Activated CD8-positive, alpha-beta memory T cell treated with anti-CD3 and anti-CD28 coated beads, Interleukin-2, amount 50 U/mL, for 48 hours (primary cell): Measurements from ENCODE around the gene TAS2R30.

ENCODE experiments used
- DNase-seq: peaks from one replicate; pipeline ENCODE4 v3.0.0-alpha.2; 2020

Gene TAS2R30, protein sequence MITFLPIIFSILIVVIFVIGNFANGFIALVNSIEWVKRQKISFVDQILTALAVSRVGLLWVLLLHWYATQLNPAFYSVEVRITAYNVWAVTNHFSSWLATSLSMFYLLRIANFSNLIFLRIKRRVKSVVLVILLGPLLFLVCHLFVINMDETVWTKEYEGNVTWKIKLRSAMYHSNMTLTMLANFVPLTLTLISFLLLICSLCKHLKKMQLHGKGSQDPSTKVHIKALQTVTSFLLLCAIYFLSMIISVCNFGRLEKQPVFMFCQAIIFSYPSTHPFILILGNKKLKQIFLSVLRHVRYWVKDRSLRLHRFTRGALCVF

DNA sequence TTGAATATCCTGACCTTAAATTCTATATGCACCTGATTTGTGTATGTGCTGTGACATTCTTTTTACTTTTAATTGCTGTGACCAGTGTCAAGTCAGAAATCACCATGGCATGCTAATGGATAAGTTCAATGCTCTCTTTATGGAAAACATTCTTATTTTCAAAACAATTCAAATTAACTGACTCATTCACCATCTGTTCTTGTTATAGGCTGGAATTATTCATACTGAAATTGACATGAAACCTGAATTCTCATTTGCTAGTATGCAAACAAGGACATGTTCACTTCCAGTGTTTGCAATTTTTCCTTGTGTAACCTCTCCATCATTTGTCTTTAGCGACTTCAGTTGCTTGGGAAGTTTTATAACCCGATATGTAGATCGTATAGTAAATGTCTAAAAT is at the start of gene TAS2R30:
Gene TAS2R30 (minus strand): TSS at position 340 of the 400 bp plus-strand sequence. CDS start 400 bp downstream, outside the sequence.
- no peak for DNase-seq

DNA sequence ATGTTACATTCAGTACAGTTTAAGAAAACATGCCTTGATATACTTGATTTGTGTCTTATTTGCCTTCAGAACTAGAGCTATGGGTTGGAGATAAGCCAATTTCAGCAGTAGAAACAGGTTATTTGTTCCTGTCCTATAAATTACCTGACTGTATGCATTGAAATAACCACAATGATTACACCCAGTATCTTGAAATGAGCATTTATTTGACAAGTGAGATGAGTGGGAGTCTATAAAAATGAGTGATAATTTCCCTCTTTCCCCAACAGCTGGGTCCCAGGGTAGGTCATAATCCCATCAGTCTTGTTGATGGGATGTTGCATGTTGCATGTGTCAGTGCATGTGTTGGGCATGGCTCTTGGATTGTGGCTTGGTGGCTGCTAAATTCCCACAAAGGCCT is 48.6 kb upstream of the TAS2R30 start:
- no peak for DNase-seq

DNA sequence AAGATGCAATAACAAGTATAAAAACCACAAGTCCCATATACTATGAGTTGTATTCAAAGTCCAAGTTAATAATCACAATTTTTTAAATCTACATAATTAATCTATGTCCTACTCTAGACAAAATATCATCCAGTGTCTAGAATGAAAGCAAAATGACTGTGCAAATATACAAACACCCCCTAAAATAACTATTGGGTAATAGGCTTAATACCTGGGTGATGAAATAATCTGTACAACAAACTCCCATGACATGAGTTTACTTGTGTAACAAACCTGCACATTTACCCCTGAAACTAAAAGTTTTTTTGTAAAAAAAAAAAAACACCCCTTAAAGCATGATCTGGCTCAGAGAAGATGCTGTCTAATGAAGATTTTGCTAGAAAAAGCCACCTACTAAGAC is 48.1 kb upstream of the TAS2R30 start:
- DNase-seq: no peak

DNA sequence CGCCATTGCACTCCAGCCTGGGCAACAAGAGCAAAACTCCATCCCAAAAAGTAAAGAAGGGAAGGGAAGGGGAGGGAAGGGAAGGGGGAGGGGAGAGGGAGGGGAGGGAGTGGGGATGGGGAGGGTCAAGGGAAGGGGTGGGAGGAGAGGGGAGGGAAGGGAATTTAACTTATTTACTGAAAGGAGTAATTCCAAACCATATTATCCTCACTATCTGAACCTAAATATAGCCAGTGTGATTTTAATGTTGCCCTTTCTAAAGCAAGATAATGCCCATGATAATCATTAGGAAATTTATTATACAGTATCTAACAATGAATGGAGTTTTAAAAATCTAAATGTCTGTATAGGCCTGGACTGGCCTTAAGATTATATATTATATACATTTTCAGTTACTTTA is 43.8 kb upstream of the TAS2R30 start:
- no peak for DNase-seq

DNA sequence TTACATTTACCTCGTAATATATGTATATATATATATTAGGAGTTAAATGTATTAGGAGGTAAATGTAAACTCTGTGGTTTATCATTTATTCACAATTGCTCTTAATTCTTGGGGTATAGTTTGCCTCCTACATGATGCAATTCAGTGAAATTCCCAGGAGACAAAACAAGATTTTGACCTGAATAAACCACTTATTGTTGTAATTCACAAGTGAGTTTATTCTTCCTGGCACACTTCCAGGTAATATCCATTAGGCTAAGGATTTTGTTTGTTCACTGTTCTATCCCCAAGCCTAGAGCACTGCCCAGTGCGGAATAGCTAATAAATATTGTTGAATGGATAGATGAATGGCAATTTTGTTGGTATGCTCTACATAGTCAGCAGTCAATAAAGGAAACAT is 39.6 kb upstream of the TAS2R30 start:
- no peak for DNase-seq

DNA sequence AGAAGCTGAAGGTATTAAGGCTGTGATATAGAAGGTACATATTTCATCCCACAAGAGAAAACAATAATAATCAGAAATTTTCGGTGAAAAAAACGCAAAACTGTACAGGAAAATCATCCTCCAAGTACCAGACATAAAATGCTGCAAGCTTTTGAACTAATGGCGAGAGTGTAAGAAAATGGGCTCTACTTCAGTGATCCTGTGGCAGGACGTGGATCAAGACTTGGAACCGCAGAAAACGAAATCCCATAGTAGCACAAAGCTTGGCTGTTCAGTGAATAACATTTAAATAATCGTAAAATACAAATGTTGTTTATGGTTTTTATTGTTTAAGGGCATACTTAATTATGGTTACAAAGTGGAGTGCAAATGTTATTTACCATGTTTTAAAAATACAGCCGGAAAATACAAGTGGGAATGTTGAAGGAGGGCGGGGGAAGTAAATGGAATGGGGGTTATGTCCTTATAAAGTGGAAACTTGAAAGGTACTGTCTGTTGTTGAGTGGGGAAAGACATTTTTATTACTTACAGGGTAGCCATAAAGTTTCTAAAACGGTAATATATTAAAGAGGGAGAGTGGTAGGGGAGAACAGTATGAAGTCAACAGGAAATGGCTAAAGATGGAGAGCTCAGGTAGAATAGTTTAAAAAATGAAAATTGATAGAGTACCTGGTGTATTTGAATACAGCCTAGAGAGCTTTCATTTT is 37.7 kb upstream of the TAS2R30 start:
- DNase-seq: no peak

DNA sequence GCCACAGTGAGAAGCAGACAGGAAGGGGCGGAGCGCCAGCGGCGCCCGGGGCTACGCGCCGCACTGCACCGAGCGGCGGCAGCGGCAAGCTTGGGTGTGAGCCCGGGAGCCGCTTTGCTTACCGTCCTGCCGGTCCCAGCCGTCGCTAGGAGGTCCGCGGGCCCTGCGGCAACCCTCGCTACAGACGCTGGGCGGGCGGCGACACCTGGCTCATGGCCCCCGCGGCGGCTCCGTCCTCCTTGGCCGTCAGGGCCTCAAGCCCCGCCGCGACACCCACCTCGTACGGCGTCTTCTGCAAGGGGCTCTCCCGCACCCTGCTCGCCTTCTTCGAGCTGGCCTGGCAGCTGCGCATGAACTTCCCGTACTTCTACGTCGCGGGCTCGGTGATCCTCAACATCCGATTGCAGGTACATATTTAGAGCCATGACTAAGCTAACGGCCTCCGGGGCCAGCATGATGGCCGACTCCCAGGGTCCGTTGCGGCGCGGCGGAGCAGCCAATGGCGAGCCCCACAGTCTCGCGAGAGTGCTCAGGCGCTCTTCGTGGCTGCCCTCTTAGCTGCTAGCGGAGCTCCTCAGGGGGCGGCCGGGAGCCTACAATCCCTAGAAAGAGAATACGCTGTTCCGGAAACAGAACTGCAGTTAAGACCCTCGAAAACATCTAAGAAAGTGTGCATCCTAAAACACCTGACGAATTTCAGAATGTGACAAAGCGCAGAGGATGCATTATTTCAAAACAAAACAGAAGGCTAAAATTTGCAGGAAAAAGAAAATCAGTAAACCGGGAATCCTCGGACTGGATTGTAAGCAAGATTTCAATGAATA is 36.9 kb upstream of the TAS2R30 start, which contains the start of gene SMIM10L1:
Gene SMIM10L1 (plus strand): TSS at position 50 of the 824 bp plus-strand sequence. CDS start 163 bp downstream, at position 213.
- DNase-seq: peak; percentile 93

DNA sequence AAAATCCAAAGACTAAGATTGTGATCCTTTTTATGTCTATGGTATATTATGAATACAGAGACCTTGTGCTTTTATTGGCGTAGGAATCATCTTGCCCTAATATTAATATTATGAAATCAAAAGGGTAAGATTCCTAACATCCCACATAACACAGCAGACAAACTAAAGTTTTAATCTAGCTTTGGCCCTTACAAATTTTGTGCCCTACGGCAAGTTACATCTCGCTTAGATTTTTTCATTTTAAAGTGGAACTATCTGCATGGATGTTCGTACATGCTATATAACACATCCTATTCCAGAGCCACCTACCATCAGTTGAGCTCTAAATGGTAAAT is 36.3 kb upstream of the TAS2R30 start:
- no peak for DNase-seq

DNA sequence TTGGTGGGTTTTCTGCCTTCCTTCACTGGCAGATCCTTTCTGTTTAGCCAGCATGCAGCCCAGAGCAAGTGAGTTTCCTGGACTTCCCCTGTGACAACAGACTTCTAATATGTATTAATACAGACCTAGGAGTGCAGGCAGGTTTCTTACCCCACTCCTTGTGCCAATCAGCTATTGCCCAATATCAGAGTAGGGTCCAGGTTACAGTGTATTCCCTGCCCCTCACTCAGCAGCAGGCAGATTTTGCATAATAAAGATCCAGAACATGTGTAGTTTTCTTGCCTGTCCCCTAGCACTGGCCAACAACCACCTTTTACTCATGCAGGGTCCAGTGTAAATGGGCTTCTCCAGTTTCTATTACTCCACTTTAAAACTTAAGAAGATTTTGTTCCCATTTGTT is 31.9 kb upstream of the TAS2R30 start:
- DNase-seq: no peak

DNA sequence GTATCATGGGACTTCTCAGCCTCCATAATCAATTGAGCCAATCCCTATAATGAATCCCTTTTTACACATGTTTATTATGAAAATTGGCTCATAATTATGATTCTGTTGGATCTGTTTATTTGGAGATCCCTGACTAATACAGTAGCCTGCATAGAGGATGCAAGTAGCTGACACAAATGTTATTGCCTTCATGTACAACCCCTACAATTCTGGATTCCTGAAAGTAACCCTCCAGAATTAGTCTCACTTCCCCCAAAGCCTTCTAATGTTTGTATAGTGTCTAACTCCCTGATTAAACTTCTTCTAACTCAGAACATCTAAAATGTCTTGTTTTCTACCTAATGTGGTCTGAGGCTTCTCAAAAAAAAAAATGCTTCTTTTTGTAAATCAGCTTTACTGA is 29.9 kb upstream of the TAS2R30 start:
- DNase-seq: no peak

DNA sequence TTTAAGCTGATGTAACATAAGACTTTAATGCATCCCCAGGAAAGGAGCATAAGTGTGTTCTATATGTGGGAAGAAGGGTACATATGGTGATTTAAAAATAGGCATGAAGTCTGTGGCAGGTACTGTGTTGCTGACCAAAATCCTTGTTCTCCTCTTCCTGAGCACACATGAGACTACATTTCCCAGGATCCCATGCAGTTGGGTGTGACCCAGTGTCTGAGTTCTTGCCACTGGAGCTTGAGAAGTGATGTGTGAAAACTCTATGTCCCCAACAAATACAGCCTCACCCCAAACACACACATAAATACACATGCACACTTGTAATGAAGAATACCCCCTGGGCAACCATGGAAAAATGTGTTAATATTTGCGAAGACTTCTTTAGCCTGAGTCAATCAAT is 28.1 kb upstream of the TAS2R30 start:
- DNase-seq: no peak

DNA sequence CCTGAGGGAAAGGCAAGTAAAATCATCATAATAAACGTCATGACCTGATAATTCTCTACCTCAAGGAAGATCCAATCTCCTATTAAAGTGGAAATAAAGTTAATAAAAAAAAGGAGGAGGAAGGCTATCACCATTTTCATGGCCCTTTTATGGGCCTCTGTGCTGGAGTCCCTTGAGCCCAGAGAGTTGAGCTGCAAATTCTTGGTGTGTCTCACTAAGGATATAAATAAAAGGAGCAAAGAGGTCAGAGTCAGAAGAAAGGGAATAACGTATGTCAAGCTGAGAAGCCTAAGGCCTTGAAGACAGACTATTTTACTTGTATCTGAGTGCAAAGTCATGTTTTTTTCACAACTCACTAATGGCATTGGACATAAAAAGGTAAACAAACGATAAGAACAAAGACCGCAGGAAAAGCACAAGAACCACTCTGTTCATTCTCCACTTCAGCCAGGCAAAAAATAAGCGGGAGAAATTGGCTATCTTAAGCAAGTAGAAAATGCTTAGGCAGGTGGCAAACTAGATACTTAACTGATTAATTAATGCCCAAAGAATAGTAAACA is 24.5 kb upstream of the TAS2R30 start:
- DNase-seq: no peak

DNA sequence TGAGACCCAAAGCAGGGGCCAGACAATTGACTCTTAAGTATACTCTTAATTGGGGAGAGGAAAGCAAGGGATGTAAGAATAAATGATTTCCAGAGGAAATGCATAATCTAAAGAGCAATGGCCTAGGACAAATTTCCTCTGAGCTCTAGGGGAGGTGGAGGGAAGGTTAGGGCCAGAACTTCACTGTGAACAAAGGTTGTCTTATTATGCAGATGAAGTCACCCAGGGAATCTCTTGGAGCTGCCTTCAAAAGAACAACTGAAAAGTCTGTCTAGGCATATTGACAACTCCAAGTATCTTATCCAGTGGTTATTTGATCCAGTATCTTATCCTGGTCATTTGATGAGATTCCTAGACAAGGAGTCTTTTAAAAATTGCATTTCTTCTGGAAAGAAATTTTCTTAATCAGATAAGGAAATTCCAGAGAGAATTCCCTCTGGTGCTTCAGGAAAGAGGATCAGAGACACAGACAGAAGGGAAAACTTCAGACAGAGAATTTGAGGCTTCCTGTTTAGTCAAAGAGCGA is 20.0 kb upstream of the TAS2R30 start:
- no peak for DNase-seq

DNA sequence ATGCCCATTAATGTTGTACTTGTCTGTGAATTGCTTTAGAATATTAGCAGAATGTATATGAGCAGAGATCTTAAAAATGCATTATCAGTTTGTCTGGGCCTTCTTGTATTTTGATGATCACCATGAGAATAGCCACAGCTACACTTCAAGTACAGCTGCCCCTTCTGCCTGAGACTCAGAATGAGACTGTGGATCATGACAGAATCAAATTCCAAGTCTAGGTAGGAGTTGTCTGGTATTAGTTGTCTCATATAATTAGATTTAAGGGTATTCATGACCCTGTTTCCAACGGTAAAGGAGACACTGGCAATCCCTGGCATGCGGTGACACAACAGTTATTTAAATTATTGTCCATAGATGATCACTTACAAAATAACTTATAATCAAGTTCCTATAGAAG is 18.3 kb upstream of the TAS2R30 start:
- DNase-seq: no peak

DNA sequence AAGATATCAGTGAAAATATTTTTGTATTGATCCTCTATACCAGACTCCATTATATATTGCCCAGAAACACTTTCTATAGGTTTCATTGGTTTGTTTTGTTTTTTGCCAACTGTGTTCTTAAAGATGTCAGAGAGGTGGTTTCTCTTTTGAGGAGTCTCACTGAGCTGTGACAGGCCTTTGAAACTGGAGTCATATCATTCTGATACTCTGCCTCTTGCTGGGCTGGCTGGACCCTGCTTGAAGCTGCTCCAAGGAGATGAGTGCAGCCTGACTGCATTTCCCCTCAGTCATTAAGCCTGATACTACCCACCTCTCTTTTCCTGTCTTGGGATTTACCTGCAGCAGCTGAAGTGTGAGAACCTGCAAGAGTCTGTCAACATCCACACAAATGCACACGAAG is 16.4 kb upstream of the TAS2R30 start:
- DNase-seq: no peak

DNA sequence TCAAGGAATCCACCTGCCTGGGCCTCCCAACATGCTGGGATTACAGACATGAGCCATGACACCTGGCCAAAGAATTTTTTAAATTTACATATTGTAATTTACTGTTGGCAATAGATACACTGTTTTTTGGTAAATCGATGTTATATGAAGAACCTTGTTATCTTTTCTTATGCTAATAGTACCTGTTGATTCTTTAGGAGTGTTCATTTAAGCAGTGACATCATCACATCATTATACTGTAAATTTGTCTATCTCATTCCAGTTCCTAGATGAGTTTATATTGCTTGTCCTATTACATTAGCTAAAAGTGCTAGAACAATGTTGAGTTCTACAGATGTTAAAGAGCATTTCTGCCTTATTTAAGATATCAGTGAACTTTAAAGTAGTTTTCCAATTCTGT is 13.0 kb upstream of the TAS2R30 start:
- no peak for DNase-seq

DNA sequence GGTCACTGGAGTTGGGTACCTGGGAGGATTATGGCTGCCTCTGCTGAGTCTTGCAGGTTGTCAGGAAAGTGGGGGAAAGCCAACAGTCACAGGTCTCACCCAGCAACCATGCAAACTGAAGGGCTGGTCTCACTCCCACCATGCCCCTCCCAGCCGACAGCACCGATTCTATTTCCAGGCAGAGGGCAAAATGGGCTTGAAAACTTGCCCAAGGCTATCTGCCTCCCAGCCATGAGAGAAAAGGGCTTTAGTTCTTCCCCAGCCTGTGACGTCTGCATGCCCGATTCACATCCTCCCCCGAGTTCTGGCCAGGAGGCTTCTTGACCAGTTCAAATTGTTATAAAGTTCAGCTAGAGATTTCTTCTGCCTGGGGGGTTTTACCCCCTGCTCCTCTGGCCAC is 9.9 kb upstream of the TAS2R30 start:
- DNase-seq: no peak

DNA sequence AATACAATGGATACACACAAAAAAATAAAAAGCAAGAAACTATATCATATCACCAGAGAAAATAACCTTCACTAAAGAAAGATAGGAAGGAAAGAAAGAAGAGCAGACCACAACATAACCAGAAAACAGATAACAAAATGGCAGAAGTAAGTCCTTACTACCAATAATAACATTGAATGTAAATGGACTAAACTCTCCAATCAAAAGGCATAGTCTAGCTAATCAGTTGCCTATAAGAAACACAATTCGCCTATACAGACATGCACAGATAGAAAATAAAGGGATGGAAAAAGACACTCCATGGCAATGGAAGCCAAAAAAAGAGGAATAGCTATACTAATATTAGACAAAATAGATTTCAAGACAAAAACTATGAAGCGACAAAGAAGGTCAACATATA is 8.9 kb upstream of the TAS2R30 start:
- no peak for DNase-seq

DNA sequence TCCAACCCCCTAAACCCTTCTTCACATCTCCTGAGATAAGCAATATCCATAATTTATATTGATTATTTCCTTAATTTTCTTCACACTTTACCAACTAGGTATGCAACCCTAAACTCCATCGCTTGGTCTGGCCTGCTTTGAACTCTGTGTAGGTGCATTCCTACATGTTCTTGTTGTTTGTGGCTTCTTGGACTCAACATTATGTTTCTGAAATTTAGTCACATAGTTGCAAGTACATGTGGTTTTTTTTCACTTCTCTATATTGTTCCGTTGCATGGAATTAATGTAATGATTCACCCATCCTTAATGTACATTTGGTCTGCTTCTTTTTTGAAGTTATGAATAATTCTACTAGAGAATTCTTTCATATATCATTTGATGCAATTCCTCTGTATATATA is 1.6 kb upstream of the TAS2R30 start:
- DNase-seq: no peak

DNA sequence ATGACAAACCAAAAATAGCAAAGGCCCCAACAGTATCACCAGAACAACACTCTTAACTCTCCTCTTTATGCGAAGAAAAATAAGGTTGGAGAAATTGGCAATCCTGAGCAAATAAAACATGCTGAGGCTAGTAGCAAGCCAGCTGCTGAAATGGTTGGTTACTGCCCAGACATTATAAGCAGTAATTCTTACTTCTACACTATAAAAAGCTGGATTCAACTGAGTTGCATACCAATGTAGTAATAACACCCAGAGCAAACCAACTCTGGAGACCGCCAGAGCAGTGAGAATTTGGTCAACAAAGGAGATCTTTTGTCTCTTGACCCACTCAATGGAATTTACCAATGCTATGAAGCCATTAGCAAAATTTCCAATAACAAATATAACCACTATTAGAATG is 628 bp downstream of the TAS2R30 start:
- DNase-seq: no peak

DNA sequence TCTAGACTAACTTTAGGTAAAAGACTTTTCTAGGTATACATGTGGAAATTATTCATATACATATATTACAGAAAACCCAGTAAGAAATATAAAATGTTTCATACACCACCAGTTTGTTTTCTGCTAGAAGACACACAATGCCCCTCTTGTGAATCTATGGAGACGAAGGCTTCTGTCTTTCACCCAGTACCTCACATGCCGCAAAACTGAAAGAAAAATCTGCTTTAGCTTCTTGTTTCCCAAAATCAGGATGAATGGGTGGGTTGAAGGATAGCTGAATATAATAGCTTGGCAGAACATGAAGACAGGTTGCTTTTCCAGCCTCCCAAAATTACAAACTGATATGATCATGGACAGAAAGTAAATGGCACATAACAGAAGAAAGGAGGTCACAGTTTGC is 1.3 kb downstream of the TAS2R30 start:
- no peak for DNase-seq

DNA sequence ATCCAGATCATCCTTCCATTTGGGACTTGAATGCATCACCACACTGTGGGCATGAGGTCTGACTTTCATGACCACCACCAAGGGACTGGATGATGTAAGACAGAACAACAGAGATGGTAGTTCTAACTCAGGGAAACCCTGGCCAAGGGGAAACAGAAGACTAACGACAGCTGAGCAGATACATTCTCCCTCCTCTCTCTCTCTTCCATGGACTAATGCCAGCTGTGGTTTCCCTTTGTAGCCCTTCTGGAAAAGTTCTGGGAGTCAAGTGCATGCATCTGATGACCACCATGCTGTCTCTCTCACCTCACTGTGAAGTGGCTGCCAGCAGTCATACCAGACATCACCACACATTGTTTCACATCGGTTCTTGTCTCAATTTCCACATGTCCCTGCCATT is 3.4 kb downstream of the TAS2R30 start:
- DNase-seq: no peak

DNA sequence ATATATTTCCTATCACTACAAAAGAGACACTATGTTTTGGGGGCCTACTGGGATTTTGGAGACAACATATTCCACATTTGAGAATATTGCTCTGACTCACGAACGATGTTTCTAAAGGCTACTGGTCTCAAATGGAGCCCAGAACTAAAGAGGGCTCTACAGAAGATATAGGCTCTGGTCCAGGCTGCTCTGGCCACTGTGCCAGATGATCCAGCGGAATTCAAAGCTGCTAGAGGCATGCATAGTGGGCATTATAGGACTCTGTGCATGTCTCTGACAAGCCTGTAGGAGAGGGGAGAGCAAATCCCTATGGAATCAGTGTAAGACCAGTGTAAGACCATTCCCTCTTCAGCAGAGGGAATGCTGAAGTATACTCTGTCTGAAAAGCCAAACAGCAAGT is 4.1 kb downstream of the TAS2R30 start:
- DNase-seq: no peak
